NCI-H2227 (cell line): Measurements from ENCODE around the gene GCKR.
"Not testable (repeated sequence)": the region's sequence is repeated elsewhere in the genome, so short reads cannot be mapped to it uniquely, and the experiment has no call there.

ENCODE experiments used
- DNase-seq: peaks from one replicate; lab custom pipeline; 2025; ENCODE audit not compliant: unreplicated experiment; lab: John Stamatoyannopoulos, UW

The GCKR gene

DNA sequence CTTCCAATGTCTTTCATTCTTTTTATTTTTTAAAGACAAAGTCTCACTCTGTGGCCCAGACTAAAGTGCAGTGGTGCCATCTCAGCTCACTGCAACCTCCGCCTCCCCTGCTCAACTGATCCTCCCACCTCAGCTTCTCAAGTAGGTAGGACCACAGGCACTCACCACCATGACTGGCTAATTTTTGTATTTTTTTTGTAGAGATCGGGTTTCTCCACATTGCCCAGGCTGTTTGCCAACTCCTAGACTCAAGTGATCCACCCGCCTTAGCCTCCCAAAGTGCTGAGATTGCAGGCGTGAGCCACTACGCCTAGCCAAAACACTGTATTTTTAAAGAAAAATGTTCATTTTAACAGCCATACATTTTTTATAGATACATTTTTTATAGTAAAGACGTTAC is 12.7 kb downstream of the GCKR start:
- DNase-seq, result no peak

DNA sequence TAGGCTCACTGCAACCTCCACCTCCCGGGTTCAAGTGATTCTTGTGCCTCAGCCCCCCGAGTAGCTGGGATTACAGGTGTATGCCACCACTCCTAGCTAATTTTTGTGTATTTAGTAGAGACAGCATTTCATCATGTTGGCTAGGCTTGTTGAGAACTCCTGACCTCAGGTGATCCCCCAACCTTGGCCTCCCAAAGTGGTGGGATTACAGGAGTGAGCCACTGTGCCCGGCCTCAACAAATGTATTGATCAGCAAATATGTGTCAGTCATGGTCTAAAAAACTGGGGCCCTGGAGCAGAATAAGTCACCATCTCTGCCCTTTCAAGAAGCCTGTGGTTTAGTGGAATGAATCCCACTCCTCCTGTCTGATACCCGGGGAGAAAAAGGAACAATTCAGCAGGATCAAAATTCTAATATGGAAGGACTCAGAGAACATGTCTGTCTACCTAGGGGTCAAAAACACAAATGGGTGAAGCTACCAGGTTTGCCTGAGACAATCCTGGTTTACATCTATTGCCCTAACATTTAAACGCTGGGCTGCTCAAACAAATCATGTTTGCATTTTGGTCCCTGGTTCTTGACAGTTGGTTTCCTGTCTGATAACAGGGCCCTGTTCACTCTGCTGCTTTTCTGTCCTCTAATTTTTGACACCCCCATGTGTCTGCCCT is 21.6 kb downstream of the GCKR start:
- DNase-seq, result no peak

DNA sequence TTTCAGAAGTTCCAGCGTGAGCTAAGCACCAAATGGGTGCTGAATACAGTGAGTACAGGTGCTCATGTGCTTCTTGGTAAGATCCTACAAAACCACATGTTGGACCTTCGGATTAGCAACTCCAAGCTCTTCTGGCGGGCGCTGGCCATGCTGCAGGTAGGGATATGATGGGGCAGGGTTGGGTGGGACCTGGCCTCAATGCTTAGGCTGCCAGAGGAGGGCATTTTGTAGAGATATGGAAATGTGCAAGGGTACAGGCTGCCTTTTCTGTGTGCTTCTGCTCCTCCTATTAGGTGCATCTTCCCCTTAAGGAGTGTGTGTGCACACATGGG is 22.1 kb downstream of the GCKR start:
- DNase-seq, result no peak

DNA sequence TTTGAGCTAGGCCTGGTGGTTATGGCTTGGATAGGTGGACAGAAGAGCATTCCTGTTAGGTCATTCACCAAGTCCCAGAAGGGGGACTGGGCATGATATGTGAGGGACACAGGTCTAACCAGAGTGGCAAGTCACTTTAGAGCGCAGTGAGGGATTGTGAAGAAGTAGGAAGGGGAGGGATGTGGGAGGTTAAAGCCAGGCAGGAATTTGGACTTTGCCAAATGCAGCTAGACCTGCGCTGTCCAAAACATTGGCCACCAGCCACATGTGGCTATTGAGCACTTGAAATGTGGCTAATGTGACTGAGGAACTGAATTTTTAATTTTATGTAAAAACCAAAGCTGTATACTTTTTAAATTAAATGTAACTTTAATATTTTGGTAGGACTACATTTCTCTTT is 23.7 kb downstream of the GCKR start:
- no peak for DNase-seq

DNA sequence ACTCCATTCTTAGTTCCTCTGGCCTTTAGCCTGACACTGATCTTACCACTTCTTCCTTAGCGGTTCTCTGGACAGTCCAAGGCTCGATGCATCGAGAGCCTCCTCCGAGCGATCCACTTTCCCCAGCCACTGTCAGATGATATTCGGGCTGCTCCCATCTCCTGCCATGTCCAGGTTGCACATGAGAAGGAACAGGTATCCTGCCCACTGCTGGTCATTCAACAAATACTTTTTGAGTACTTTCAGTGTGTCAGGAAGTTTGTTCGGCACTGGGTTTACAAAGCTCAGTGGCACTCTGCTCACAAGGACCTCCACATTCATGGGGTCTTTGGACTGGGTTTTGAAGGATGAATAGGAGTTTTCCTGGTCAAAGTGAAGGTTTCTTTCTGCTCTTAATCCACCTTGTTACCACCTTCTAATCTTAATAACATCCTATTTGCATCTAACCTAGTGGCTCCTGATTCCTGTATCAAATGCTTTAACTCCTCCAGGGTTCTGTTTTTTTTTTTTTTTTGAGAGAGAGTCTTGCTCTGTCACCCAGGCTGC is 25.8 kb downstream of the GCKR start:
- no peak for DNase-seq

DNA sequence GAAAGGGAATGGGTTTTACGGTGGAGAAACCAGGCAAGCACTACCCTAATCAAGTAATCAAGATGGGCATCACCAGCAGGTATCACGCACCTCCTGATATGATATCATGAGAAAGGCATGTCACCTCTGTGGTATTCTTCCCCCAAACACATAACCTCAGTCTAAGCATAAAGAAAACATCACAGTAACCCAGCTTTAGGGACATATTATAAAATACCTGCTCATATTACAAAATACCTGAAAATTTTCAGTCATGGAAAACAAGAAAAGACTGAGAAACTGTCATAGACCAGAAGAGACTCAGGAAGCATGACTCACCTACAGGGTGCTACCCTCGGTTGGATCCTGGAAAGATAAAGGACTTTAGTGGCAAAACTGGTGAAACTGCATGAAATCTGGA is 30.5 kb downstream of the GCKR start:
- no peak for DNase-seq

DNA sequence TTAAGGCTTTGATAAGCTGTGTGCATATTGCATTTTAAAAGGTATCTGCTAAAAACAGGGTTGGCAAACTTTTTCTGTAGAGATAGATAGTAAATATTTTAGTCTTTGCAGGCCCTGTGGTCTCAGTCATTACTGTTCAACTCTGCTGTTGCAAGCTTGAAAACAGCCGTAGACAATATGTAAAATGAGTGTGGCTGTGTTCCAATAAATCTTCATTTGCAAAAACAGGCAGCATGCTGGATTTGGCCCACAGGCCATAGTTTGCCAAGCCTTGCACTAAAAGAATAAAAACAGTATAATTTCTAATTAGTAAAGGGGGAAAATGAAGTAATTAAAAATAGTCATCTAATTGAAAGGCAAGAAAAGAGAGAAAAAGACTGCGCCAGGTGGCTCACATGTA is 35.3 kb downstream of the GCKR start:
- no peak for DNase-seq

DNA sequence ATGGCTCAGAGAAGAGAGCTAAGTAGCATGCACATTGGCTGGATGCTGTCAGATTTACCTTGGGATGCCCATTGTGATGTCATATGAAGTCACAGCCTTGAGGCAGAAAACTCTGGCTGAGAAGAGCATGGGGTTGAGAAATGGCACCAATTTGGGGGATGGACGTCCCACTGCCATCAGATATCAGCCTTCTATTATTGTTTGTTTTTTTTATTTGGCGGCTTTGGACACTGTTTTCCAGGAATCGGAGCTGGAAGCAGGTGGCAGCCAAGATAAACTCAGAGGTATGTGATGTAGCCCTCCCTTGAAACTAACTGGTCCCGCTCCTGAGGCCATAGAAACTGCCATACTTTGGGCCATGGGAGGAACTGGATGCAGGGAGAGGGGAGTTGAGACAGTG is 40.6 kb downstream of the GCKR start:
- no peak for DNase-seq

DNA sequence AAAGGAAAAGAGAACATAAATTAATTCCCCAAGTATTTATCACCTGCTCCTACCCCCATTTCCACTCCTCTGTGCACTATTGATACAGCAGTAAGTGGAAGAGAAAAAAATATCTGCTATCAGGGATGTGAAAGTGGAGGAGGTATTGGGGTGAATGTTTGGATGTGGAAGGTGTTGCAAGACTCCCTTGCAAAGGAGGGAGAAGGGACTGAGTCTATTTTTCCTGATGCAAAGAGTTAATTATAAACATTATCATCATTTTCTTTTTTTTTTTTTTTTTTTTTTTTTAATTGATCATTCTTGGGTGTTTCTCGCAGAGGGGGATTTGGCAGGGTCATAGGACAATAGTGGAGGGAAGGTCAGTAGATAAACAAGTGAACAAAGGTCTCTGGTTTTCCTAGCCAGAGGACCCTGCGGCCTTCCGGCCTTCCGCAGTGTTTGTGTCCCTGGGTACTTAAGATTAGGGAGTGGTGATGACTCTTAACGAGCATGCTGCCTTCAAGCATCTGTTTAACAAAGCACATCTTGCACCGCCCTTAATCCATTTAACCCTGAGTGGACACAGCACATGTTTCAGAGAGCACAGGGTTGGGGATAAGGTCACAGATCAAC is 42.3 kb downstream of the GCKR start:
- not testable (repeated sequence) for DNase-seq

DNA sequence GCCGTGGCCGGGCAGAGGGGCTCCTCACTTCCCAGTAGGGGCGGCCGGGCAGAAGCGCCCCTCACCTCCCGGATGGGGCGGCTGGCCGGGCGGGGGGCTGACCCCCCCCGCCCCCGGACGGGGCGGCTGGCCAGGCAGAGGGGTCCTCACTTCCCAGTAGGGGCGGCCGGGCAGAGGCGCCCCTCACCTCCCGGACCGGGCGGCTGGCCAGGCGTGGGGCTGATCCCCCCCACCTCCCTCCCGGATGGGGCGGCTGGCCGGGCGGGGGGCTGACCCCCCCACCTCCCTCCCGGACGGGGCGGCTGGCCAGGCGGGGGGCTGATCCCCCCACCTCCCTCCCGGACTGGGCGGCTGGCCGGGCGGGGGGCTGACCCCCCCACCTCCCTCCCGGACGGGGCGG is 43.0 kb downstream of the GCKR start:
- not testable (repeated sequence) for DNase-seq

DNA sequence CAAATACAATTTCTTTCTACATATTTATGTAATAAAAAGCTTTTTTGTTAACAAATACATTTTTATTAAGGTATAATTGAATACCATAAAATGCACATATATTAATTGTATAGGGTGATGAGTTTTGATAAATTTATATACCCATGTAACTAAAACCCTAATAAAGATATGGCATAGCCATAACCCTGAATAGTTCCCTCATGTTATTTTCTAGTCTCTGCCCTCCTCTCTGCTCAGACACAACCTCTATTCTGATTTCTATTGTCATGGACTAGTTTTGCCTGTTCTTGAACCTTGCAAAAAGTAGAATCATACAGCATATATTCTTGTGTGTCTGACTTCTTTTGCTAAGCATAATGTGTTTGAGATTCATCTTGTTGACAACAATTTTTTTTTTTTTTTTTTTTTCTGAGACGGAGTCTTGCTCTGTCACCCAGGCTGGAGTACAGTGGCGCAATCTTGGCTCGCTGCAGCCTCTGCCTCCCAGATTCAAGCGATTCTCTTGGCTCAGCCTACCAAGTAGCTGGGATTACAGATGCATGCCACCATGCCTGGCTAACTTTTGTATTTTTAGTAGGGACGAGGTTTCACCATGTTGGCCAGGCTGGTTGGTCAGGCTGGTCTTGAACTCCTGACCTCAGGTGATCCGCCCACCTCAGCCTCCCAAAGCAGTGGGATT is 47.6 kb downstream of the GCKR start:
- DNase-seq, result no peak

DNA sequence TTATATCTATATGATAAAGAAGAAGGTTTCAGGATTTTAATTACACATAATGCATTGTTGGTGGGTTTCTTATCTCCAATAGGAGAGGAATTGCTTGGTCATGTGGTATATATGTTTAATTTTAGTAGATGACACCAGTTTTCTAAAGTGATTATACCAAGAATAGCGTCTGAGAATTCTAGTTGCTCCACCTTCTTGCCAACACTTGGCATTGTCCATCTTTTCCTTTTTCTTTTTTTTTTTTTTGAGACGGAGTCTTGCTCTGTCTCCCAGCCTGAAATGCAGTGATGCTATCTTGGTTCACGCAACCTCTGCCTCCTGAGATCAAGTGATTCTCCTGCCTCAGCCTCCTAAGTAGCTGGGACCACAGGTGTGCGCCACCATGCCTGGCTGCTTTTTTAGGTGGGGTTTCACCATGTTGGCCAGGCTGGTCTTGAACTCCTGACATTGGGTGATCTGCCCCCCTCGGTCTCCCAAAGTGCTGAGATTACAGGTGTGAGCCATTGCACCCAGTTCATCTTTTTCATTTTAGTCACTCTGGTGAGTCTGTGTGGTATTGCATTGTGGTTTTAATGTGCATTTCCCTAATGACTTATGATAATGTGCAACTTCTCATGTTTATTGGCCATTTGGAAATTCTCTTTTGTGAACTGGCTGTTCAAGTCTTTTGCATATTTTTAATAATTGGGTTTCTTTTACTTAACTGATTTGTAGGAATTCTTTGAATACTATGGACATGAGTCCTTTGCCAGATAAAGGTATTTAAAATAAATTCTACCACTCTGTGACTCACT is 48.9 kb downstream of the GCKR start:
- DNase-seq, result no peak

DNA sequence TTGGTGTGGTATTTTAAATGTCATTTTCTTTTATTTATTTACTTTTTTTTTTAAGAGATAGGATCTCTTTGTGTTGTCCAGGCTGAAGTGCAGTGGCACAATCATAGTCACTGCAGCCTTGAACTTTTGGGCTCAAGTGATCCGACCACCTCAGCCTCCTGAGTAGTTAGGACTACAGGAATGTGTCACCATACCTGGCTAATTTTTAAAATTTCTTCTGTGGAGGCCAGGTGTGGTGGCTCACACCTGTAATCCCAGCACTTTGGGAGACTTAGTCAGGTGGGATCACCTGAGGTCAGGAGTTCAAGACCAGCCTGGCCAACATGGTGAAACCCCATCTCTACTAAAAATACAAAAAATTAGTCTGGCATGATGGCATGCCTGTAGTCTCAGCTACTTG is 52.7 kb downstream of the GCKR start:
- no peak for DNase-seq

DNA sequence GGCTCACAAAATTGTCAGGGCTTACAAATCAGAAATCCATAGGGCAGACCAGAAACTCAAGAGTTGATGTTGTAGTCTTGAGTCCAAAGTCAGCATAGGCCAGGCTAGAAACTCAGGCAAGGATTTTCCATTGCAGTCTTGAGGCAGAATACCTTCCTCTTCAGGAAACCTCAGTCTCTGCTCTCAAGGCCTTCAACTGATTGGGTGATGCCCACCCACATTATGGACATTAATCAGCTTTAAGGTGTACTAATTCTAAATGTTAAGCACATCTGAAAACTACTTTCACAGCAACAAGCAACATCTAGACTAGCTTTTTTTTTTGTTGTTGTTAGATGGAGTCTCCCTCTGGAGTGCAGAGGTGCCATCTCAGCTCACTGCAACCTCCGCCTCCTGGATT is 54.9 kb downstream of the GCKR start:
- DNase-seq, result no peak

DNA sequence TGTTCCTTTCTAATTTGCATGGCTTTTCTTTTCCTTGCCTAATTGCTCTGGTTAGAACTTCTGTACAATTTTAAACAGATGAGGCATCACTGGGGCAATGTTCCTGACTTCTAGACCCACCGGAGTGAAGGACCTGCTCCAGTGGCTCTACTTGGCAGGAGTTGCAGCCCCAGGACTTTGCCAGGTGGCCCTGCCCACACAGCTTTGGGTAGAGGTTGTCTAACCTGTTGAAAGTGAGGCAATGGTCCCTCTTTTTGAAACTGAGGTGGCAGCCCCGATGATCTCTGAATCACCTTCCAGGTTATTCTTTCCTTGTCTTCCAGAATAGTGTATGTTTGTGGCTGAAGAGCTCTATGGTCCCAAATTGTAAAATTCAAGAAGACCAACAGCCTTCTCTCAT is 56.3 kb downstream of the GCKR start:
- no peak for DNase-seq

DNA sequence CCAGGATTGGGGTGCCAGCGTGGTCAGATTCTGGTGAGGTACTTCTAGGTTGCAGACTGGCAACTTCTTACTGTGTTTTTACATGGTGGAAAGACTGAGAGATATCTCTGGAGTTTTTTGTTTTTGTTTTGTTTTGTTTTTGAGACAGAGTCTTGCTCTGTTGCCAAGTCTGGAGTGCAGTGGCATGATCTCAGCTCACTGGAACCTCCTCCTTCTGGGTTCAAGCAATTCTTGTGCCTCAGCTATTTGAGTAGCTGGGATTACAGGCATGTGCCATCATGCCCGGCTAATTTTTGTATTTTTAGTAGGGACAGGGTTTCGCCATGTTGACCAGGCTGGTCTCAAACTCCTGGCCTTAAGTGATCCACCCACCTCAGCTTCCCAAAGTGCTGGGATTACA is 57.8 kb downstream of the GCKR start:
- DNase-seq, result not testable (repeated sequence)

DNA sequence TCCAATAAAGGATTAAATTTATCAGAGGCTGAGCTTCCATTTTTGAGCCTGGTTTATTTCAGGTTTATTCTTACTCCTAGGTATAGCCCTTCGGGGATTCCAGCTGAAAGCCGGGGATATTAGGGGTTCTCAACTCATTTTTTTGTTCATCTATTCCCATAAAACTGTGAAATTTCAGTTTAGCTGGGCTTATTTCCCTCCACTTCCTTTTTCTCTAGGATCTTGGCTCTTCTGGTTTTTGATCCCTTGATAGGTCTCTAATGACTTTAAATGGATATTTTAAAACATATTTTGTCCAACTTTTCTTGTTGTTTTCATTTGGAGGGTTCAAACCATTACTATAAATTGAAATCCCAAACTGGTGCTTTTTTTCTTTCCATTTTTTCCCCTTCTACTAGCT is 62.6 kb downstream of the GCKR start:
- no peak for DNase-seq

DNA sequence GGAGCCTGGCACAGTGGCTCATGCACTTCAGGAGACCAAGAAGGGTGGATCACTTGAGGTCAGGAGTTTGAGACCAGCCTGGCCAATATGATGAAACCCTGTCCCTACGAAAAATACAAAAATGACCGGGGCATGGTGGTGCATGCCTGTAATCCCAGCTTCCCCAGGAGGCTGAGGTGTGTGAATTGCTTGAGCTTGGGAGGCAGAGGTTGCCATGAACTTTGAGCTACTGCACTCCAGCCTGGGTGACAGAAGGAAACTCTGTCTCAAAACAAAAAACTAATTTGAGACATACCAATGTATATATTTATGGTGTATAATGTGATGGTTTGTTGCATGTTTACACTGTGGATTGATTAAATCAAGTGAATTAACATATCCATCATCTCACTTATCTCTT is 64.4 kb downstream of the GCKR start:
- no peak for DNase-seq

DNA sequence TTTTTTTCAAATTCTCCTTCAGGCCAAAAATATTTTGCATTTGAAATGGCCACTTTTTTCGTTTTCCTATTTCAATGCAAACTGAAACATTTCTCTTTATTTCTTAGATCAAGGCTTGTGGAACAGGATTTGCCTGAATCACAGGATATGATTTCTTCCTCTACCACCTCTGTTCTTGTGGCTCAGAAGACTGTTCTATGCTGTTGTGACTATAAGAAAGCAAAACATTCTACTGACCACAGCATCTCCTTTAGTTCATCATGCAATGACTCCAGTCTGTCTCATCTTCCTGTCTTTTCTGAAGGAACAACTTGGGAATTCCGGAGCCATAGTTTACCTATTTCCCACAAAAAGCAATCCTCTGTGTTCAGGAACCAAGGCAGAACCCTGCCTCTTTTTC is 70.0 kb downstream of the GCKR start:
- no peak for DNase-seq

DNA sequence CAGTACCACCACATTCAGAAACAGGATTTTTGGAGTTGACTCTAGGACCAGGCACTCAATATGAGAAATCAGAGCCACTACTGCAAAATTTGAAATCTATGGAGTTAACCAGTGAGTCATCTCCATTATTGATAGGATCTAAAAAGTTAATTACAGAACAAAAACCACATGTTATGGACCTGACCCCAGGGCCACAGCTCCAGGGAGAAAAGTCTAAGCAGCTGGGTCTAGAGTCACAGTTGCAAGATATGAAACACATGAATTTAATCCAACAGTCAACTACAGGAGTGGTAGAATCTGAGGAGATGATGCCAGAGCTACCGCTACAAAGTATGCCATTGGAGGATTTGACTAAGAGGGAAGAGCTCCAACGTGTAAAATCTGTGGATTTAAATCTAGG is 72.8 kb downstream of the GCKR start:
- no peak for DNase-seq

DNA sequence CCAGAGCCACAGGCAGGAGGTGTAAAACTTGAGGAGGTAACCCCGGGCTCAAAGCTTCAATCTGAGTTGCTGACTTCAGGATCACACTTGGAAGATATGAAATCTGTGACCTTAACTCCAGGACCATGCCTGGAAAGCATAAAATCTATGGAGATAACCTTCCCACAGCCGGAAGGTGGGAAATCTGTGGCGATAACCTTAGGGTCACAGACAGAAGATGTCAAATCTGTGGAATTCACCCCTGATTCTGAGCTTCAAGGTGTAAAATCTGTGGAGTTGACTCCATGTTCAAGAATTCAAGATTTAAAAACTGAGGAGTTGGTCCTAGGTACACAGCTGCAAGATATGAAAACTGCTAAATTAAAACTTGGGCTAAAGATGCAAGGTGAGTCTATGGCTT is 74.6 kb downstream of the GCKR start:
- DNase-seq, result no peak

DNA sequence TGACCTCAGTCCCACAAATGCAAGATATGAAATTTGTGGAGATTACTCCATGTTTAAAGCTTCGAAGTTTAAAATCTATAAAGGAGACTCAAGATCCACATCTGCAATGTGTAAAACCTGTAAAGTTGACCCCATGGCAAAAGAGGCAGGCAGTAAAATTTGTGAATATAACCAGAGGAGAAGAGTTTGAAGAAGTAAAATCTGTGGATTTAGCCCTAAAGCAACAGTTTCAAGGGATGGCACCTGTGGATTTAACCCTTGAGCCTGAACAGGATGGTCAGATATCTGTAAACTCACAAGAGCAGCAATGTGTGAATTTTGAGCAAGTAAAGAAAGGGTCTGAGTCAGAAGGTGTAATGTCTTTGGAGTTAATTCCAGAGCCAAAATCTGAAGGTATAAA is 75.0 kb downstream of the GCKR start:
- DNase-seq, result no peak
